ENCODE data around the gene SCMH1.
"Not testable (repeated sequence)": the region's sequence is repeated elsewhere in the genome, so short reads cannot be mapped to it uniquely, and the experiment has no call there.

SCMH1 gene

DNA sequence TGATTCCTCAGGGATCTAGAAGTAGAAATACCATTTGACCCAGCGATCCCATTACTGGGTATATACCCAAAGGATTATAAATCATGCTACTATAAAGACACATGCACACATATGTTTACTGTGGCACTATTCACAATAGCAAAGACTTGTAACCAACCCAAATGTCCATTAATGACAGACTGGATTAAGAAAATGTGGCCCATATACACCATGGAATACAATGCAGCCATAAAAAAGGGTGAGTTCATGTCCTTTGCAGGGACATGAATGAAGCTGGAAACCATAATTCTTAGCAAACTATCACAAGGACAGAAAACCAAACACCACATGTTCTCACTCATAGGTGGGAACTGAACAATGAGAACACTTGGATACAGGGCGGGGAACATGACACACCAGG lies 30.5 kb downstream of the SCMH1 start:
- not testable (repeated sequence) for DNase-seq (ENCODE audit: low read depth in 2 of 2)

- DNase-seq (ENCODE audit: low read depth in 2 of 2): not testable (repeated sequence)
These were observed 35.1 kb downstream of the SCMH1 start for GRCh38 chr1:41207053-41207452.

- no peak for DNase-seq (ENCODE audit: low read depth in 2 of 2)
These were observed 41.4 kb downstream of the SCMH1 start for GRCh38 chr1:41200728-41201127.

DNA sequence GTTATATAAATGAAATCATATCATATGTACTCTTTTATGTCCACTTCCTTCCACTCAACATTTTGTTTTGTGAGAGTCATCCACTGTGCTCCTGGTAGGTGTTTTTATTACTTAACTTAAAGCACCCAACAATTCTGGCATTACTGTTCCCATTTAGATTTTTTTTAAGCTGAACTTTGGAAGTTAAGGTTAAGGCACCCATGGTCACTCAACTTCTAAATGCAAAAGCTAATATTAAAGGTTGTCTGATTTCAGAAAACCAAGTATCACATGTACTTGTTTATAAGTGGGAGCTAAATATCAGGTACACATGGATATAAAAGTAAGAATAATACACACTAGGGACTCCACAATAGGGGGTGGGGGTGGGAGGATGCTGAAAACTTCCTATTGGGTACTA lies 42.7 kb downstream of the SCMH1 start:
- DNase-seq (ENCODE audit: low read depth in 2 of 2): no peak

DNA sequence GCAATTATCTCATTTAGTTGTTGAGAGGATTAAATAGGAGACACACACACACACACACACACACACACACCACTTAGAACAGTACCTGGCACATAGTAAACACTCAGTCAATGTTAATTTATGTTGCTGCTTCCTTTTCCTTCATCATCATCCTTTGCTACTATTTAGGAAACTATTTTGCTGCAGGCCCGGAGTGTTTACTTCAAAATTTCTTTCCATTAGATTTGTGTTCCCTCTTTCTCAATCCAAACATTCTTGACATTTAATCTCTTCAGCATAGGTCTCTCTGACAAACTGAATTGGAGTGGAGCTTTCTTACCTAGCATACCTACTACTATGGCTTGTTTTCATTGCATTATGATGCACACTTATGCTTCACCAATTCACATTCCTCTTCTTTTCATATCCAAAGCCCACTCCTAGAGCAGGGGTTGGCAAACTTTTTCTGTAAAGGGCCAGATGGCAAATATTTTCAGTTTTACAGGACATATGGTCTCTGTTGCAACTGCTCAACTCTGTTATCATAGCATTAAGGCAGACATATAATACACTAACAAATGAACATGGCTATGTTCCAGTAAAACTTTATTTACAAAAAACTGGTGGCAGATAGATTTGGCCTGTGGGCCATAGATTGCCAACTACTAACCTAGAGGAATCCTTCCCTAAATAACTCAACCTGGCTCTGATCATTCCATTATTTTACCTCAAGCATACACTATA lies 49.5 kb downstream of the SCMH1 start:
- no peak for DNase-seq (ENCODE audit: low read depth in 2 of 2)

GRCh38 chr1:41184446-41184845 lies 57.7 kb downstream of the SCMH1 start:
- DNase-seq (ENCODE audit: low read depth in 2 of 2): no peak

DNA sequence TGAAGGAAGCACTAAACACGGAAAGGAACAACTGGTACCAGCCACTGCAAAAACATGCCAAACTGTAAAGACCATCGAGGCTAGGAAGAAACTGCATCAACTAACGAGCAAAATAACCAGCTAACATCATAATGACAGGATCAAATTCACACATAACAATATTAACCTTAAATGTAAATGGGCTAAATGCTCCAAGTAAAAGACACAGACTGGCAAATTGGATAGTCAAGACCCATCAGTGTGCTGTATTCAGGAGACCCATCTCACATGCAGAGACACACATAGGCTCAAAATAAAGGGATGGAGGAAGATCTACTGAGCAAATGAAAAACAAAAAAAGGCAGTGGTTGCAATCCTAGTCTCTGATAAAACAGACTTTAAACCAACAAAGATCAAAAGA lies 63.9 kb downstream of the SCMH1 start:
- DNase-seq (ENCODE audit: low read depth in 2 of 2): not testable (repeated sequence)

- no peak for DNase-seq (ENCODE audit: low read depth in 2 of 2)
These were observed 66.6 kb downstream of the SCMH1 start for GRCh38 chr1:41175546-41175945.

DNA sequence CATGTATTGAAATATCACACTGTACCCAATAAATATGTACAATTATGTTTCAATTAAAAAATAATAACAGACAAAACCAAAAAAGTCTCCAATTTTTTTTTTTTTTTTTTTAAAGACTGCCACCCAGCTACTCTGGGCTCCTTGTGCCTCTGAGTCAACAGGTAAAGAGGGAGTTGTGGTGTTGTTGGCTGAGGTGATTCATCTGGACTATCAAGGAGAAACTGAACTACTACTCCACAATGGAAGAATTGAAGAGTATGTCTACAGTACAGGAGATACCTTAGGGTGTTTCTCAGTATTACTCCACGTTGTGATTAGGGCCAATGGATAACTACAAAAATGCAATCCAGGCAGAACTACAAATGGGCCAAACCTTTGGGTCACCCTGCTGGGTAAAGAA lies 67.9 kb downstream of the SCMH1 start:
- no peak for DNase-seq (ENCODE audit: low read depth in 2 of 2)

- no peak for DNase-seq (ENCODE audit: low read depth in 2 of 2)
These were observed 68.5 kb downstream of the SCMH1 start for GRCh38 chr1:41173651-41174050.

DNA sequence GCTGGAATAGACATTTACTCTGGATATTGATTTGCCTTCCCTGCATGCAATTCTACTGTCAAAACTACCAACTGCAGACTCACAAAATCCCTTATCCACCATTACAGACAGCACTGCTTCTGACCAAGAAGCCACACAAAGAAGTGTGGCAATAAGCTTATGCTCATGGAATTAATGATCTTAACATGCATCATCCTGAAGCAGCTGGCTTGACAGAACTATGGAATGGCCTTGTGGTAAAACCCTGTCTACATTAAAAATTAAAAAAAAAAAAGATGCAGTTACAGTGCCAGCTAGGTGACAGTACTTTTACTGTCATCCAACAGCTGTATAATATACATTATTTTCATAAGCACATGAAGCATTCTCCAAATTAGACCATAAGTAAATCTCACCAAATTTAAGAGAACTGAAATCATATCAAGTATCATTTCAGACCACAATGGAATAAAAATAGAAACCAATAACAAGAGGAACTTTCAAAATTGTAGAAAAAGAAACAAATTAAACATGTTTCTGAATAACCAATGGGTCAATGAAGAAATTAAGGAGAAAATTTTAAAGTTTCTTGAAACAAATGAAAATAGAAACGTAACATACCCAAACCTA lies 70.7 kb downstream of the SCMH1 start:
- no peak for DNase-seq (ENCODE audit: low read depth in 2 of 2)

DNA sequence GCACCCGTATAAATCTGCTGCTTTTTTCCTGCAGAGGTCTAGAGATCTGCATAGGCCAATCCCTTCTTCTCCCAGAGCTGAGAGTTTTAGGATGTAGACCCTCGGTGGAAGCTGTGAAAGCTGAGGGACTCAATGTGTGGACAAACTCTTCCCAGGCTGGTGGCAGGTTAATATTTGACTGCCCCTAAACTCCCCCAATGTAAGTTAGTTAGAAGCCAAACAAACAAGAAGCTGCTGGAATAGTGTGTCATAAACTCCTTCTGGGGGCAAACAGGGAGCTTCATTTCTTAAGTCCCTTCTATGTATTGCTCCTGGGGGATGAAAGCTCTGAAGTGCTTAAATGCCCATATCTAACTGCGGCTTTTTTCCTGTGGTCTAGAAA lies 72.3 kb downstream of the SCMH1 start:
- no peak for DNase-seq (ENCODE audit: low read depth in 2 of 2)

GRCh38 chr1:41169066-41169798 lies 72.9 kb downstream of the SCMH1 start:
- DNase-seq (ENCODE audit: low read depth in 2 of 2): no peak

DNA sequence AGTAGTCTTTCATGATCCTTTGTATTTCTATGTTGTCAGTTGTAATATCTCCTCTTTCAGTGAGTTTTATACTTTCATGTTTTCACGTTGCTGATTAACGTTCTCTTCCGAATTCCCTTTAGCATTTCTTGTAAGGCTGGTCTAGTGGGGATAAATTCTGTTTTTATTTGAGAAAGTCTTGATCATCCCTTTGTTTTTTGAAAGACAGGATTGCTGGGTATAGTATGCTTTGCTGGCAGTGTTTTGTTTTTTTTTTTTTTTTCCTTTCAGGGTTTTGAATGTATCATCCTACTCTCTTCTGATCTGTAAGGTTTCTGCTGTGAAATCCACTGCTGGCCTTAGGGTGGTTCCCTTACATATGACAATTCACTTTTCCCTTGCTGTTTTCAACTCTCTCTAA lies 74.4 kb downstream of the SCMH1 start:
- no peak for DNase-seq (ENCODE audit: low read depth in 2 of 2)

GRCh38 chr1:41164727-41165126 lies 77.4 kb downstream of the SCMH1 start:
- no peak for DNase-seq (ENCODE audit: low read depth in 2 of 2)

GRCh38 chr1:41162441-41162840 lies 79.7 kb downstream of the SCMH1 start:
- DNase-seq (ENCODE audit: low read depth in 2 of 2): no peak

- no peak for DNase-seq (ENCODE audit: low read depth in 2 of 2)
These were observed 80.3 kb downstream of the SCMH1 start for GRCh38 chr1:41161846-41162245.

DNA sequence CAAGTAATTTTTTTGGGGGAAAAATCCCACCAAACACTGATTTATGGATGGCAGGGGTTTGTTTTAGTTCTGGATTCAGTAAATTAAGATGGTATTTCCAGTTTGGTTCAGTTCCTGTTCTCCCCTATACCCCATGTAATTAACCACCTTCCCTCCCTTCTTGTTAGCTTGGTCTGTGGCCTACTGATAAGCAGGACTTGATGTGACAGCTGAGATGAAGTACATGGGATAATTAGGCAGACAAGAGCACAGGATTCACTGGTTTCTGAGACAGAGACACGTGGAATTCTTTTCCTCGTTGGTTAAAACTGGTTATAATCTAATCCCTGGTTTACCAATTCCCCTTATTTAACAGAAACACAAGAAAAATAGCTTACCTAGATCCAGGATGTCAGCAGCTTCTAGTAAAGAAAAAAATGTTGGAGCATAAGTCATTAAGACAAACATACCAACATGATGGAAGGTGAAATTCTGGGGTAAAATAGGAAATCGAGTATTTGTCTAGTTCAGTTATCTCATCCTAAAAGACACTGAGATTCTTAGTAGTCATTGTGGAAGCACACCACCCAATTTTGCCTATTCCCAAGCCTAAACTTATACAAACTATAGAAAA lies 81.5 kb downstream of the SCMH1 start:
- no peak for DNase-seq (ENCODE audit: low read depth in 2 of 2)

DNA sequence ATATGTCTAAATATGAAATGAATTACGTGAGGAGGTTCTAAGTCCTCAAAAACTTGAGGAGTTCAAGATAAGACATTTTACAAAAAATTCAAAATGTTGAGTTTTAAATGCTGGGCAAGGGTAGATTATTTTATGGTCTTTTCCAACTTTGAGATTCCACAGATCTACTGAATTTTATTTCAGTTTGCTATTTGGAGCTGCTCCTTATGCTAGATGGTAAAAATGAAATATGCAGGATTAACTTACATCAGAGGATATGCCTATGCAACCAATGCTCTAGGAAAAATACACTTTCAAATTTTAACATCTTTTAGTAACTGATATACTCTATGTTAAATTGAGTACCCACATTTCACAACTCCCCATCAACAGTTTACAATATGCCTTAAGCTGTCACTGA lies 83.1 kb downstream of the SCMH1 start:
- no peak for DNase-seq (ENCODE audit: low read depth in 2 of 2)

- DNase-seq (ENCODE audit: low read depth in 2 of 2): no peak
These were observed 83.8 kb downstream of the SCMH1 start for GRCh38 chr1:41158147-41158875.

DNA sequence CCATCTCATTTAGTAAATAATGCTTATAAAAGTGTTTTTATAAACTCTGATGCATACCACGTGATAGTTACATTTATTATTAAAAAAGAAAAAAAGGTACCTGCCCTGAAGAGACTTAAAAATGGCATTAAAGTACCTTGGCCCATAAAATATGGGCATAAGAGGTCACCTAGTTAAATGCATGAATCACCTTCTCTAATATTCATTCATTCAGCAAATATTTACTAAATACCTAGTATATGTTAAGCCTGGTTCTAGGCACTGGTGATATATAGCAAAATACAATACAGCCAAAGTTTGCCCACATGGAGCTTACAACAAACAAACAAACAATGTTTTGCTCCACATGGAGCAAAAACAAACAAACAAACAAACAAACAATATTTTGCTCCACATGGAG lies 87.0 kb downstream of the SCMH1 start:
- DNase-seq (ENCODE audit: low read depth in 2 of 2): no peak

GRCh38 chr1:41153750-41154274 lies 88.3 kb downstream of the SCMH1 start:
- no peak for DNase-seq (ENCODE audit: low read depth in 2 of 2)

All from stimulated activated CD8-positive, alpha-beta memory T cell treated with anti-CD3 and anti-CD28 coated beads, Interleukin-7, amount 100 ng/mL, for 1 hour (primary cell).